IMR-90 (cell line): ENCODE measurements around the gene IFNA14. TPM values are rescaled to one million over a fixed set of nuclear protein-coding genes. Genes with fewer than 3 reads are reported as not detected.
"Not testable (repeated sequence)": the region's sequence is repeated elsewhere in the genome, so short reads cannot be mapped to it uniquely, and the experiment has no call there.

Source experiments
- ATAC-seq: fragments of 200-7000 bp; cut with Tn5 transposase; 2 replicates; pipeline ENCODE4 v1.9.1; 2020; ENCODE audit warnings: low read depth, mild to moderate bottlenecking, moderate library complexity
- BruUV-seq: library from RNA; stranded (reverse); fragments of 400-500 nt; replicated peaks from 2 replicates; lab custom pipeline; 2021; lab: Mats Ljungman, UMichigan
- CTCF ChIA-PET: fragments of 300-600 bp; formaldehyde crosslinking; extraction: SDS; loops from one replicate; lab custom pipeline; 2021; ENCODE audit warnings: antibody characterized with exemption; lab: Yijun Ruan, JAX
- POLR2A ChIA-PET: fragments of 300-600 bp; sonication (Branson Sonifier 250); formaldehyde crosslinking; loops from one replicate; lab custom pipeline; 2022; ENCODE audit warnings: antibody characterized with exemption; ENCODE audit not compliant: unreplicated experiment; lab: Charles Lee
- DNase-seq: peaks from one replicate; pipeline ENCODE4 v3.0.0; 2013
- H2AFZ ChIP-seq: replicated peaks from 2 replicates; pipeline ENCODE3; 2013; ENCODE audit warnings: low read length, mild to moderate bottlenecking; ENCODE audit not compliant: poor library complexity
- H2AK5ac ChIP-seq: 2 replicates; pipeline ENCODE4 v1.6.1; 2013; ENCODE audit warnings: low read depth, low read length, inconsistent platforms
- H2AK9ac ChIP-seq: replicated peaks from 2 replicates; pipeline ENCODE3; 2013; ENCODE audit warnings: mild to moderate bottlenecking, low read depth, low read length, moderate library complexity; ENCODE audit not compliant: poor library complexity
- H2BK120ac ChIP-seq: 2 replicates; pipeline ENCODE4 v1.6.1; 2013; ENCODE audit warnings: low read depth, low read length, inconsistent platforms
- H2BK15ac ChIP-seq: 3 replicates; pipeline ENCODE4 v1.6.1; 2013; ENCODE audit warnings: low read depth, low read length, inconsistent platforms
- H2BK20ac ChIP-seq: 2 replicates; pipeline ENCODE4 v1.6.1; 2013; ENCODE audit warnings: low read depth, mild to moderate bottlenecking, inconsistent platforms, low read length, moderate library complexity
- H2BK5ac ChIP-seq: 2 replicates; pipeline ENCODE4 v1.6.1; 2013; ENCODE audit warnings: mild to moderate bottlenecking, low read depth, low read length, inconsistent platforms; ENCODE audit not compliant: poor library complexity, severe bottlenecking
- H3K14ac ChIP-seq: replicated peaks from 2 replicates; pipeline ENCODE4 v1.6.1; 2013; ENCODE audit warnings: low read depth, low read length, inconsistent platforms
- H3K18ac ChIP-seq: 2 replicates; pipeline ENCODE4 v1.6.1; 2013; ENCODE audit warnings: low read depth, low read length, control low read depth
- H3K23ac ChIP-seq: 2 replicates; pipeline ENCODE4 v1.6.1; 2013; ENCODE audit warnings: low read depth, low read length, inconsistent platforms
- H3K27ac ChIP-seq: 2 replicates; pipeline ENCODE4 v1.5.1; 2013; ENCODE audit warnings: mild to moderate bottlenecking, control low read depth, low read length; ENCODE audit not compliant: insufficient read depth
- H3K27me3 ChIP-seq: 2 replicates; pipeline ENCODE4 v1.6.1; 2013; ENCODE audit warnings: low read length; ENCODE audit not compliant: control insufficient read depth, insufficient read depth
- H3K36me3 ChIP-seq: 2 replicates; pipeline ENCODE4 v1.6.1; 2013; ENCODE audit warnings: low read length, mixed read lengths; ENCODE audit not compliant: control insufficient read depth, insufficient read depth
- H3K4ac ChIP-seq: 2 replicates; pipeline ENCODE4 v1.6.1; 2013; ENCODE audit warnings: low read depth, low read length, inconsistent platforms
- H3K4me1 ChIP-seq: 2 replicates; pipeline ENCODE4 v1.6.1; 2013; ENCODE audit warnings: low read length, mixed read lengths; ENCODE audit not compliant: control insufficient read depth, insufficient read depth
- H3K4me2 ChIP-seq: 2 replicates; pipeline ENCODE4 v1.6.1; 2013; ENCODE audit warnings: low read depth, mild to moderate bottlenecking, control low read depth, low read length, moderate library complexity
- H3K4me3 ChIP-seq: 2 replicates; pipeline ENCODE4 v1.5.1; 2013; ENCODE audit warnings: low read depth, mild to moderate bottlenecking, control low read depth, low read length, moderate library complexity; ENCODE audit not compliant: insufficient read depth
- H3K56ac ChIP-seq: 2 replicates; pipeline ENCODE4 v1.6.1; 2013; ENCODE audit warnings: low read length, inconsistent platforms; ENCODE audit not compliant: insufficient read depth; ENCODE audit errors: extremely low read depth
- H3K79me1 ChIP-seq, 2 experiments: 2 replicates each; pipeline ENCODE4 v1.6.1; 2013; ENCODE audit warnings: low read length in 2 of 2, inconsistent platforms in 1 of 2, low read depth in 1 of 2
- H3K9ac ChIP-seq: 2 replicates; pipeline ENCODE4 v1.6.1; 2013; ENCODE audit warnings: low read depth, low read length, control low read depth
- H3K9me1 ChIP-seq: 2 replicates; pipeline ENCODE4 v1.6.1; 2013; ENCODE audit warnings: low read length, inconsistent platforms; ENCODE audit not compliant: insufficient read depth
- H3K9me3 ChIP-seq: 2 replicates; pipeline ENCODE4 v1.6.1; 2013; ENCODE audit warnings: low read length; ENCODE audit not compliant: control insufficient read depth, insufficient read depth
- H4K20me1 ChIP-seq: 2 replicates; pipeline ENCODE4 v1.6.1; 2013; ENCODE audit warnings: low read length, inconsistent platforms; ENCODE audit not compliant: insufficient read depth
- H4K5ac ChIP-seq: 2 replicates; pipeline ENCODE4 v1.6.1; 2013; ENCODE audit warnings: mild to moderate bottlenecking, low read depth, low read length, control low read depth
- H4K8ac ChIP-seq, 2 experiments: 2 replicates each; pipeline ENCODE4 v1.6.1; 2013; ENCODE audit warnings: low read depth in 2 of 2, low read length in 2 of 2, control low read depth in 1 of 2, inconsistent platforms in 1 of 2
- H4K91ac ChIP-seq: 2 replicates; pipeline ENCODE4 v1.6.1; 2013; ENCODE audit warnings: low read depth, low read length, inconsistent platforms; ENCODE audit not compliant: insufficient read depth
- CTCF ChIP-seq: conservative IDR thresholded peaks from 2 replicates; pipeline ENCODE4 v1.5.1; 2012; ENCODE audit warnings: mild to moderate bottlenecking, low read depth, low read length, improper control_type of control experiment
- RAD21 ChIP-seq: IDR thresholded peaks from 2 replicates; pipeline ENCODE4 v1.6.1; 2012; ENCODE audit warnings: low read length, improper control_type of control experiment
- WGBS, 2 experiments: methylation state at CpG; one replicate each; pipeline versions ENCODE4 v1.1.5 to v1.1.7; 2013; ENCODE audit warnings: missing lambda C conversion rate in 2 of 2; ENCODE audit not compliant: insufficient read length in 1 of 2; ENCODE audit errors: extremely low coverage in 2 of 2; 5-methylcytosine and 5-hydroxymethylcytosine counted together
- dilution Hi-C: fragments of 300-500 bp; cut with HindIII; formaldehyde crosslinking; loops from one replicate; pipeline ENCODE4 v1.14.3; 2018; ENCODE audit warnings: low sequenced_read_pairs; ENCODE audit not compliant: unreplicated experiment
- in situ Hi-C: fragments of 300-500 bp; cut with MboI; formaldehyde crosslinking; loops from 3 replicates; pipeline ENCODE4 v1.14.3; 2019; ENCODE audit warnings: low sequenced_read_pairs, inconsistent platforms, mixed read lengths
- intact Hi-C: fragments of 100-400 bp; cut with micrococcal nuclease; formaldehyde crosslinking; loops from 2 replicates; pipeline ENCODE4 v1.10.0; 2022
- polyA plus RNA-seq, 3 experiments: library from polyadenylated mRNA; depleted of rRNA; stranded (reverse); fragments of >200 nt; gene quantifications; 2 replicates each; pipeline ENCODE4 v1.2.3, GENCODE V29; 2012; ENCODE audit warnings: low replicate concordance in 1 of 3
- total RNA-seq: library from RNA; depleted of rRNA; stranded (reverse); fragments of >200 nt; gene quantifications from 2 replicates; pipeline ENCODE4 v1.2.3, GENCODE V29; 2012

IFNA14 gene
- total and polyA plus RNA-seq, 2 of the 4 experiments (the other 2 are of a cell fraction): not detected

- TF ChIP-seq RAD21: peak; percentile 54
- peak; percentile 52 for TF ChIP-seq CTCF
- H2BK20ac ChIP-seq, H3K79me1 ChIP-seq, H3K9me3 ChIP-seq, H4K8ac ChIP-seq, H3K27me3 ChIP-seq, H3K56ac ChIP-seq, POLR2A ChIA-PET, H4K20me1 ChIP-seq, H3K9me1 ChIP-seq, H2BK120ac ChIP-seq, dilution Hi-C loops, in situ Hi-C loops, H2AK5ac ChIP-seq, H3K27ac ChIP-seq, H3K4me3 ChIP-seq, H3K23ac ChIP-seq, H3K18ac ChIP-seq, H2AK9ac ChIP-seq, H3K36me3 ChIP-seq, H2BK5ac ChIP-seq, H3K9ac ChIP-seq, H3K4me1 ChIP-seq, BruUV-seq, H3K4ac ChIP-seq, H4K5ac ChIP-seq, H4K91ac ChIP-seq, H3K14ac ChIP-seq, H2BK15ac ChIP-seq, H2AFZ ChIP-seq, H3K4me2 ChIP-seq: not testable (repeated sequence)
- intact Hi-C loops: loop anchor here (1.0 to 5.0 kb wide), 2 partner anchors 217 to 554 kb away; no protein-coding TSS in a partner anchor
- CTCF ChIA-PET: interaction anchor here (0.6 to 2.3 kb wide), 9 partner anchors 17 to 561 kb away, joined by 3 to 10 read pairs (median 3); no protein-coding TSS in a partner anchor
- WGBS, 2 experiments: no CpG with 5 or more reads among the region's 8 CpGs
- ATAC-seq: peak; percentile 87
- peak; percentile 43 for DNase-seq
These were observed 4.1 kb downstream of the IFNA14 start for GRCh38 chr9:21235468-21236359.
